CD4-positive, alpha-beta T cell treated with Interleukin-4 for 1 hour (primary cell): Measurements from ENCODE around the gene JOSD2.
A peak's percentile ranks its signal among the peaks of the same experiment; 100 is the strongest.

Experiments
- DNase-seq, 2 donors: peaks; one replicate each; pipeline ENCODE4 v3.0.0-alpha.2; 2020 to 2022

Gene JOSD2

DNA sequence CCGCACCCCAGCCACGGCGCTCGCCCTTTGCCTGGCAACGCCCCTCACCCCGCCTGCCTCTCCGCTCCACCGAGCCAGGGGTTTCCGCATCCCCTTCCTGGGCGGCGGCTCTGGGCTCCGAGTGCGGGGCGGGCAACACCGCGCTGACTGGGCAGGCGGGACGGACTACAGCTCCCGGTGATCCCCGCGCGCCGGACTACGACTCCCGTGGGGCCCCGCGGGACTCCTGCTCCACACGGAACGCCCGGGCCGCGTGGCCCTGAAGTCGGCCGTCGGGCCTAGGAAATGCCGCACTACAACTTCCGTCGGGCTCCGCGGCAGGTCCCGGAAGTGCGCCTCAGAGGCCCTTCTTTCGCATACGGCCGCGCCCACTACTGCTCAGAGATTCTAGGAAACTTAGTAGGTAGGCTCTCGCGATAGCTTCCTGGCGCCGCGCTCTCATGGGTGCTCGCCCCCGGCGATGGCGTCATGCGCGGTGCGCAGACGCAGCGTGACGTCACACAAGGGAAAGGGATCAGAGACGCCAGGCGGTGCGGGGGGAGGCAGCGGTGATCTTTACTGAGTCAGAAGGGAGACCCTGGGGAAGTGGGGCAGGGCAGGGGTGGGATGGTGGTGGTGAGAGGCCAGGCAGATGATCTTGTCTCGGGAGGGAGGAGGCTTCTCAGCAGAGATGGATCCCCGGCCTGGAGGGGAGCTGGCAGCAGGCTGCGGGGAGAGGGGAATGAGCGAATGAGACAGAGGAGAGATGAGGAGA lies at the start of gene JOSD2:
Gene JOSD2 (minus strand): TSS at position 123 of the 754 bp plus-strand sequence. CDS start 760 bp downstream, outside the sequence.
- peak; percentile 98 to 99 for DNase-seq

DNA sequence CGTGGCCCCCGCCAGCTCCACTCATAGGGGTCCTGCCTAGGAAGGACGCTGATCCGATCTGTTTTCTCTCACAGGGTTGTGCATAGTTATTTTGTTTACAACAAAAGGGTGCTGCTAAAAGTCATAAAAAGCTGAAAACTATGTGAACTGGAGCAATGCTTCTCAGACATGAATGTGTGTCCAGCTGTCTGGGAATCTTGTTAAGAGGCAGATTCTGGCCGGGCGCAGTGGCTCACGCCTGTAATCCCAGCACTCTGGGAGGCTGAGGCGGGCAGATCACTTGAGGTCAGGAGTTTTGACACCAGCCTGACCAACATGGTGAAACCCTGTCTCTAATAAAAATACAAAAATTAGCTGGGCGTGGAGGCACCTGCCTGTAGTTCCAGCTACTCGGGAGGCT lies 48.6 kb upstream of the JOSD2 start:
- DNase-seq = no peak

DNA sequence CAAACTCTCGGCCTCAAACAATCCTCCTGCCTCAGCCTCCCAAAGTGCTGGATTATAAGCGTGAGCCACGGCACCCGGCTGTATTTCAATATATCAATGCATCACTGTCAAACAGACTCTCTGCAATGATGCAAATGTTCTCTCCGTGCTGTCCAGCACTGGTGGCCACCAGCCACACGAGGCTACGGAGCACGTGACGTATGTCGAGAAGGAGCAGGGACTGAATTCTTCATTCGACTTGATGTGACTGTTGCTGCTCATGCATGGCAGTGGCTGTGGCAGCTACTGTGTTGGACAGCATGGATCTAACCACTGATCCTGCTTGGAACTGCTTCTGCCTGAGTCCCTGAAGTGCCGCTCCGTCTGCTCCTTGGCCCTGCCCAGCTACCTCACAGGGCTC lies 47.5 kb upstream of the JOSD2 start:
- DNase-seq = no peak

DNA sequence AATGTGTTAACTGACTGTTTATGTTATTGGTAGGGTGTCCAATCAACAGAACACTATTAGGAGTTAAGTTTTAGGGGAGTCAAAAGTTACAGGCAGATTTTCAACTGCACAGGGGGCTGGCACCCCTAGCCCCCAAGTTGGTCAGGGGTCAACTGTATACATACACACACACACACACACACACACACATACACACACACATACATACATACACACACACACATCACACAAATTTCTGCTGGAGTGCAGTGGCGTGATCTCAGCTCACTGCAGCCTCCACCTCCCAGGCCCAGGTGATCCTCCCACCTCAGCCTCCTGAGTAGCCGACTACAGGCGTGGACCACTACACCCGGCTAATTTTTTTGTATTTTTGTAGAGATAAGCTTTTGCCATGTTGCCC lies 47.0 kb upstream of the JOSD2 start:
- DNase-seq = no peak

- DNase-seq = no peak
Measured at GRCh38 chr19:50557009-50557613, 46.1 kb upstream of the JOSD2 start.

DNA sequence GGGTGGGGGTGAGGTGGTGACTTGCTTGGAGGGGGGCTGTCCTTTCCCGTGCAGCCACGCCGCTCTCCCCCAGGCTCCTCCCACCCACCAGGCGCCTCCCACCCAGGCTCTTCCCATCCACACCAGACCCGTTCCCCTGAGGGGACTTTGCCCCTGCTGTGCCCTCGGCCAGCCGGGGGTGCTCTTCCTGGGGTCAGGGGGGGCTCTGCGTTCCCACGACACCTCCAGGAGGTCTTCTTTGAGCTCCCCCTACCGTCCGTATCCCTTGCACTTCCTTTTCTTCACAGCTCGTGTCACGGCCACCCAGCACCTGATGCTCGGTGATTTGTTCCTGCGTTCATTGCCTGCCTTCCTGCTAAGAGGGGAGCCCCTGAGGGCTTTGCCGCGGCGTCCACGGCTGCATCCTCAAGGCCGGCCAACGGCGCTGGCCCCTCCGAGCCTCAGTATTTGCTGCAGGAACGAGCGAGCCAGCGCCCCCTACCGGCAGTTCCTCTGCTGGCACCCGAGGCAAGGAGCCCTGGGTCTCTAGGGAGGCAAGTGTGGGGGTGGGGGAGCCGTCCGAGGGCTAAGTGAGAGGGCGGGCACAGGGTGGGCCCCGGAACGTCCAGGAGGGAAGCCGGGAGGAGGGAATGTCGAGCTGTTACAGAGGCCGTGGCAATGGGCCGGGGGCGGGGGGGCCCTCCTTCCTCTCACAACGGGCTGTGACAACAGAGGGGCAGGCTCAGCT lies 45.5 kb upstream of the JOSD2 start:
- peak; percentile 66 to 71 for DNase-seq

GRCh38 chr19:50555450-50556281 lies 44.7 kb upstream of the JOSD2 start:
- no peak for DNase-seq

DNA sequence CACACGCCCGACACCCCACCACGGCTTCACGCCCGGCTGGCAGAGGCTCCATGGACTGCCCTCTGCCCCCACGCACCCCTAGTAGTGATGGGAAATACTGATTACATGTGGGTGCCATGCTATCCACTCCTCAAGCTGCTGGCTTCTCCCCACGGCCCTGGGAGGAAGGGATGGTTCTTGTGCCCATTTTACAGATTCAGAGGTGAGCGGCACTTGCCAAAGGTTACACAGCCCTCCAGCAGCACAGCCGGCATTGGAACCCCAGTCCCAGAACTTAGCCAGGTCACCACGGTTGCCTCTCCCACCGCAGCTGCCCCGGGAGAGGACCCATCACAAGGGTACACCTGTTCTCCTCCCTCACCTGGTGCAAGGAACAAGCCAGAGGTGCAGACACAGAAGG lies 44.0 kb upstream of the JOSD2 start:
- no peak for DNase-seq

DNA sequence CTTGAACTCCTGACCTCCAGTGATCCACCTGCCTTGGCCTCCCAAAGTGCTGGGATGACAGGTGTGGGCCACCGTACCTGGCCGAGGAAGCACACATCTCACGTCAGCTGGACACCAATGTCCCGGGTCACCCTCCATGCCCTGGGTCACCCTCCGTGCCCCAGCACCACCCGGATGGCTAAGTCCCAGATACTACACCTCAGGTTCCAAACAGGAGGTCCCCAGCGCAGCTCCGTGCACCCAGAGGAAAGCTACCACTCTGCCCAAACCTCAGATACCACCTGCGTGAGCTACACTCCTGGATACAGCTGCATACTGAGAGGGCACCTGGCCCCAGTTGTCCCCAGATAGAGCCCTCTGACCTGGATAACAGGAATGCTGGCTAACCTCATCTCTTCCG lies 43.2 kb upstream of the JOSD2 start:
- no peak for DNase-seq

- no peak for DNase-seq
Measured at GRCh38 chr19:50553134-50553703, 42.2 kb upstream of the JOSD2 start.

GRCh38 chr19:50552540-50552939 lies 41.5 kb upstream of the JOSD2 start:
- no peak for DNase-seq

DNA sequence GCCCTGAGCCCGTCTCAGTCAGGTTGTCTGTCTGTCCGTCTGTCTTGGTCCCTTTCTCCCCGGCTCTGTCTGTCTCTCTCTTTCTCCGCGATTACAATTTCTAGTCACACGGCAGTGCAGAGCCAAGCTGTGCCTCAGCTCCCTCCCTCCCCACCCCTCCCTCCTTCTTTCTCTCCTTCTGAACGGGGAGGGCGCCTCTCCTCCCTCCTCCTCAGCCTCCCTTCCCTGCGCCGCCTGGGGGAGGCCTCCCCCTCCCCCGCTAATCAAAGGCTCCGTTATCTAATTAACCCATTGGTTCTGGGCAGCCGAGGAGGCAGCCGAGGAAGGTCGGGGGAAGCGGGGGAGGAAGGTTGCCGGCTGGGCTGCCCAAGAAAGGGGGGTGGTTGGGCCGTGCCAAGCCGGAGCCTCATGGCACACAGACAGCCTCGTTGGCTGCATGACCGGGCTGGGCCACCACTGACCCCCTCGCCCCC lies 40.8 kb upstream of the JOSD2 start:
- DNase-seq = no peak

- DNase-seq = no peak
Measured at GRCh38 chr19:50551034-50551714, 40.2 kb upstream of the JOSD2 start.

GRCh38 chr19:50550594-50550966 lies 39.6 kb upstream of the JOSD2 start:
- no peak for DNase-seq

DNA sequence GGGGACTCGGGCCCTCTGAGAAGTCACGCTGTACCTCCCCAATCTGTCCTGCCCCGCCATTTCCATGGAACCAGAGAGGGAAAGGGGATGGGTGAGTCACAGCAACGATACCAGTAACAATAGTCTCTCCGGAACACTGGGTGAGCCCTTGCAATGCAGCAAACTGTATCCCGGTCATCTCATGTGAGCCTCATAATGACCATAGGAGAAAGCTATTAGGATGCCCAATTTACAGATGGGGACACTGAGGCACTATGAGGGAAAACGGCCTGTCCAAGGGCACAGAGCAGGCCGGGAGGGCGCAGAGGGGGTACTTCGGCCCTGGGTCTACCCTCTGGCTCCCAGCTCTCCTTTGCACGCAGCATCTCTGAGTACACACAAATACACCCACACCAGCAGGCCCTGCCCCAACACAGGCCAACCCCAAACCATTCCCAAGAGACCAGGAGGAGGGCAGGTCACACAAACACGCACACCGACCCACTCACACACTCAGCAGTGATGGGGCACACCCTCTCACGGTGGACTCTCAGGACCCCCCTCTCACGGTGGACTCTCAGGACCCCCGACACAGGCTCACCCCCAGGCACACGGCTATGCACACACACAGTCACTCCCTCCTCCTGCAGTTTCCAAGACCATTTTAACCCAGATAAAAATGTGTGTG lies 39.1 kb upstream of the JOSD2 start:
- no peak for DNase-seq

- DNase-seq = no peak
Measured at GRCh38 chr19:50549059-50549926, 38.3 kb upstream of the JOSD2 start.

DNA sequence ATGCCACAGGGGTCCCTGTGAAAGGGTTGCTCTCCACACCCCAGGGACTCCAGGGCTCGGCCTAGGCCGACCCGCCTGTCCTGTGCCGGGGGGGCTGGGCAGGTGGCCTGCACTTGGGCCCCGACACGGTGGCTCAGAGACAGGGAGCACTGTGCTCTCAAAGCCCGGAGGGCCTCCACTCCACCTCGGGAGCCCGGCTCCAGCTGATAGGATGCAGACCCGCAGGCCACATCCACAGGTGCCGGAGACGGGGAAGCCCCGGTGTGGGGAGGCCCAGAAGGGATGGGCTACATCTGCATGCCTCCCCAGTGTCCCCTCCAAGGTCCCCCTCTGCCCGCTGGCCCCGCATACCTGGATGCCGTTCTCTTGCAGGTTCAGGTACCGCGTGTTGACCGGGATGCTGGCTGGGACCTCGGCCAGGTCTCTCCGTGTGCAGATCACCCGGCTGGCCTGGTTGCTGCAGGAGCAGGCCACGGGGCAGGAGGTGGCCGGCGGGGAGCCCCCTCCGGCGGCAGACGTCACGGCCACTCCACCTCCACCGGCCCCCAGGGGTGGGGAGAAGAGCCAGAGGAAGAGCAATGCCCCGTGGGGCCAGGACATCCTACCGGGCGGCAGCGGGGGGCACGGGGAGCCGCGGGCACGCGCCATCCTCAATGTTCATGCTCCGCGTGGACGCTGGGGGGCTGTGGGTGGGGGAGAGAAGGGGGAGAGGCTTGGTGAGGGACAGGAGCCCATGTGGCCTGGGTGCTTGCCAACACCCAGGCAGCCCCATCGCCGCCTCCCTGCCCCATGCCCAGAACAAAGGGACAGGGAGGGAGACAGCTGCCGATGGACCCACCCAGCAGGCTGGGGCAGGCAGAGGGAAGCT lies 37.4 kb upstream of the JOSD2 start:
- DNase-seq = no peak

DNA sequence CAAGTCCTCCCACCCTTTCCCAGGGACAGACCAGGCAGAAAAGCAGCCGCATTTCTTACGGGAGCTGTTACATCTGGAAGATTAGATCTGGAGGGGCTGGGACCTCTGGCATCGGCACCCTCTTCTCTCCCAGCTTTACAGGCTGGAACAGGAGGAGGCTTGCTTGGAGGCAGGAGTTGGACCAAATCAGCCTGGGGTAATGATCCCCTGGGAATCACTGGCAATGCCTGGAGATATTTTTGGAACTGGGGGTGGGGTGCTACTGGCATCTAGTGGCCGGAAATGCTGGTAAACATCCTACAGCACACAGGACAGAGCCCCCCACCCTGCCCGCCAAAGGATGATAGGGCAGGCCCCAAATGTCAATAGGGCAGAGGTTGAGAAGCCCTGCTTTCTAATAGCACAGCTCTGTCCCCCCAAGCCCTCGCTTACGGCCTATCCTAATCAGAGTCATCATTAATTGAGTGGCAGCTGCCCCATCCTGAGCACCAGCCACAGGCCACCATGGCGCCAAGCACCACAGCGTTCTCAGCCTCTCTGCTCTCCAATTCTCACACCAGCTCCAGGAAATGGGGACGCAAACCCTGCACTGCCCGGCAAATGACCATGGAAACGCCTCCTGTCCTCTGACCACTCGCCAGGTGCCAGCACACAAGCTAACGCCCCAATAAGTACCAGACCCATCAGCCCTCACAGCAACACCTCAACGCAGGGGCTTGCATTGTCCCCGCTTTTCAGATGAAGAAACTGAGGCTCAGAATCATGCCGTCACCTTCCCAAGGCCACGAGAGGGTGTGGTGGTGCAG lies 36.6 kb upstream of the JOSD2 start:
- DNase-seq = no peak
